Measurements from ENCODE around the gene STXBP6. TPM values are rescaled to one million over a fixed set of nuclear protein-coding genes. Genes with fewer than 3 reads are reported as not detected.

Gene STXBP6
- total RNA-seq, 2 experiments from 2014 or later = not detected

- Histone ChIP-seq H3K9me3 (ENCODE audit: control insufficient read depth in 1 of 2, insufficient read depth in 1 of 2, low read length in 2 of 2) (no peaks in the 10 kb centered on the region), H3K4me3 (ENCODE audit: low read length) (no peak overlapping the region), H3K36me3 (ENCODE audit: insufficient read depth, low read length) (no peaks in the 10 kb centered on the region), H3K4me1 (ENCODE audit: insufficient read depth, low read length) (no peaks in the 10 kb centered on the region), H3K27ac (ENCODE audit: low read depth in 1 of 2, low read length in 2 of 2) (no peak overlapping the region), H3K27me3 (ENCODE audit: control insufficient read depth in 1 of 2, insufficient read depth in 2 of 2, low read length in 2 of 2) (no peaks in the 10 kb centered on the region)
- no peak overlapping the region for H3K27ac Mint-ChIP-seq
- TF ChIP-seq CTCF (IDR thresholded peaks at IDR 0.05) = no peak
- CTCF ChIA-PET = no interaction called here
- no peaks in the 10 kb centered on the region for H3K9me3 Mint-ChIP-seq
- no peaks in the 10 kb centered on the region for H3K27me3 Mint-ChIP-seq
- H3K36me3 Mint-ChIP-seq (ENCODE audit: low read depth) = no peaks in the 10 kb centered on the region
- POLR2A ChIA-PET = no interaction called here
- no peak overlapping the region for H3K4me3 Mint-ChIP-seq
- ATAC-seq (ENCODE audit: poor library complexity) (no peak), DNase-seq (no peak)
- intact Hi-C loops (cut with DNase I, micrococcal nuclease) = no loop called here
- no peaks in the 10 kb centered on the region for H3K4me1 Mint-ChIP-seq (ENCODE audit: low read depth)
Measured at GRCh38 chr14:24943024-24943423, 106.9 kb downstream of the STXBP6 start.

- intact Hi-C loops (cut with DNase I, micrococcal nuclease) = no loop called here
- no peak for DNase-seq
- Histone ChIP-seq H3K27me3 (ENCODE audit: control insufficient read depth in 1 of 2, insufficient read depth in 2 of 2, low read length in 2 of 2) (no peaks in the 10 kb centered on the region), H3K4me3 (ENCODE audit: low read length) (no peak overlapping the region), H3K4me1 (ENCODE audit: insufficient read depth, low read length) (no peaks in the 10 kb centered on the region), H3K27ac (ENCODE audit: low read depth in 1 of 2, low read length in 2 of 2) (no peak overlapping the region), H3K36me3 (ENCODE audit: insufficient read depth, low read length) (no peaks in the 10 kb centered on the region), H3K9me3 (ENCODE audit: control insufficient read depth in 1 of 2, insufficient read depth in 1 of 2, low read length in 2 of 2) (no peaks in the 10 kb centered on the region)
- H3K4me1 Mint-ChIP-seq (ENCODE audit: low read depth) = no peaks in the 10 kb centered on the region
- TF ChIP-seq CTCF (IDR thresholded peaks at IDR 0.05) = no peak
- H3K9me3 Mint-ChIP-seq = no peaks in the 10 kb centered on the region
- ChIA-PET POLR2A (no interaction called here), CTCF (no interaction called here)
- no peaks in the 10 kb centered on the region for H3K27me3 Mint-ChIP-seq
- no peak for ATAC-seq (ENCODE audit: poor library complexity)
- no peak overlapping the region for H3K27ac Mint-ChIP-seq
- no peaks in the 10 kb centered on the region for H3K36me3 Mint-ChIP-seq (ENCODE audit: low read depth)
- H3K4me3 Mint-ChIP-seq = no peak overlapping the region
Measured at GRCh38 chr14:24941719-24942118, 108.2 kb downstream of the STXBP6 start.

GRCh38 chr14:24940213-24940783 is 109.6 kb downstream of the STXBP6 start:
- Mint-ChIP-seq H3K27ac (no peak overlapping the region), H3K4me3 (no peak overlapping the region), H3K27me3 (no peaks in the 10 kb centered on the region), H3K36me3 (ENCODE audit: low read depth) (no peaks in the 10 kb centered on the region), H3K9me3 (no peaks in the 10 kb centered on the region), H3K4me1 (ENCODE audit: low read depth) (no peaks in the 10 kb centered on the region)
- Histone ChIP-seq H3K27me3 (ENCODE audit: control insufficient read depth in 1 of 2, insufficient read depth in 2 of 2, low read length in 2 of 2) (no peaks in the 10 kb centered on the region), H3K36me3 (ENCODE audit: insufficient read depth, low read length) (no peaks in the 10 kb centered on the region), H3K4me3 (ENCODE audit: low read length) (no peak overlapping the region), H3K4me1 (ENCODE audit: insufficient read depth, low read length) (no peaks in the 10 kb centered on the region), H3K9me3 (ENCODE audit: control insufficient read depth in 1 of 2, insufficient read depth in 1 of 2, low read length in 2 of 2) (no peaks in the 10 kb centered on the region), H3K27ac (ENCODE audit: low read depth in 1 of 2, low read length in 2 of 2) (no peak overlapping the region)
- TF ChIP-seq CTCF (IDR thresholded peaks at IDR 0.05) = no peak
- ChIA-PET POLR2A (no interaction called here), CTCF (no interaction called here)
- intact Hi-C loops (cut with DNase I, micrococcal nuclease) = no loop called here
- no peak for DNase-seq
- no peak for ATAC-seq (ENCODE audit: poor library complexity)

Measured in CD4-positive, alpha-beta T cell (primary cell).